Urothelium cell line (cell line): ENCODE data around the gene CDK6.
"Not testable (repeated sequence)": the region's sequence is repeated elsewhere in the genome, so short reads cannot be mapped to it uniquely, and the experiment has no call there.

Source experiments
- DNase-seq: peaks from one replicate; pipeline ENCODE4 v3.0.0; 2011; ENCODE audit warnings: low spot score, mixed read lengths
- FAIRE-seq: peaks from 2 replicates; lab custom pipeline; 2011; peaks lifted over from hg19 to GRCh38; lab: Jason Lieb, UNC

The CDK6 gene

DNA sequence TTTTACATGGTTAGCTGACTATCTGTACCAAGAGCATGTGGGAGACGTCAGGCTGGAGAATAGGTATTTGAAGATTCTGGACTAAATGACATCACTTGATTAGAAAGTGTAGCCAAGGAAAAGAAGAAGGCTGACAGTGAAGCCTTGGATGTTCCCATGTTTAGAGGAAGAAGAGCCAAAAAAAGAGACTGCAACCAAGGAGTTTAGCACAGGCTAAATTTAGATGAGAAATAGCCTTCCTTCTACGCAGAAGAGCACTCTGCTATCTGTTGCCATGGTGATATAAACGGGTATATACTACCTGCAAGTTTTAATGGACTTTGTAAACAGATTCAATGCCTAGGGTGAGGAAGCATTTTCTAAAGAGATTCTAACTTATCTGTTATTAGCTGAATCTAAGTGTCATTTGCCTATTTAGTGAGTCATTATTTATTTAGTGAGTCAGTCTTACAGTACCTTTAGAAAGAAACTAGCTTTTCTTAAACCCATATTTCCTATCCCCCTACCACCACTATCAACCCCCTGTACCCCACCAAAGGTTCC, 69.8 kb downstream of the CDK6 start:
- no peak for FAIRE-seq
- no peak for DNase-seq

DNA sequence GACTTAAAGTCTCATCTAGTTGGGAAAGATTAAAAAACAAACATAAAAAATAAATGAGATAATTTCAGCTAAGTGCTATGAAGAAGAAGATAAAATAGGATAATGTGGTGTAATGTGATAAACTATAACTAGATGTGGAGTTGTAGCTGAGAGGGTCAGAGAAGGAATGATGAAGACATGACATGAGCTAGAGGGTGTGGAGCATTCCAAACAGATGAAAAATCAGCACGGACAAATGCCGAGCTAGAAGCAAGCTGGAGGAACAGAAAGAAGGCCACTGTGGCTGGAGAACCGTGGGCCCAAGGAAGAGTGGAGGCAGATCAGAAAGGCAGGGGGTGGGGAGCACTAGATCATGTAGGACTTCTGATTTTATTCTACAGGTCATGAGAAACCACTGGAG, 70.6 kb downstream of the CDK6 start:
- DNase-seq = peak; percentile 64
- FAIRE-seq = peak; percentile 77

DNA sequence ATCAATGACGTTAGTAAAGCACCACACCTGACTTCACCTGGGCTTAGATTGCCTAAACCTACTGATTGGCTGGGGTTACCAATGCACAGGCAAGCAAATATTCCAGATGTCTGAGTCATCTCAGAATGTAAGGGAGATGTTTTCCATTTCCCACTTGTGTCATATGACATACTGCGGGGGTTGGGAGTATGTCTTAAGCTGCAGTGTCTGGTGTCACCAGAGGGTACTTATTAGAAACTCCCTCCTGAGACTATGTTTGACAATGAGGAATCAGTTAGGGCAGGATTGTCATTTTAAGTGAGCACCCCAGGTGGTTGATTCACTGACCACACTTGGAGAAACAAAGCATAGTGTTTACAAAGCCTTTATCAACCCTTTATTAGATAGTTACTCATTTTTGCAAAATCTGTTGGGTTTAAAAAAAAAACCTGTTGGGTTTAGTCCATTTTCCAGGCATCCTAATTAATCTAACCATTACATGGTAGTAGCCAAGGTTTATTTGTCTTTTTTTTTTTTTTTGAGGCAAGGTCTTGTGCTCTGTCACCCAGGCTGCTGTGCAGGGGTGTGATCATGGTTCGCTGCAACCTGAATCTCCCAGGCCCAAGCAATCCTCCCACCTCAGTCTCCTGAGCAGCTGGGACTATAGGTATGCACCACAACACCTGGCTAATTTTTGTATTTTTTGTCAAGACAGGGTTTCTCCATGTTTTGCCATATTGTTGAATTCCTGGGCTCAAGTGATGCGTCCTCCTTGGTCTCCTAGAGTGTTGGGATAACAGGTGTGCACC, 72.5 kb downstream of the CDK6 start:
- peak; percentile 88 for DNase-seq
- peak; percentile 91 for FAIRE-seq

DNA sequence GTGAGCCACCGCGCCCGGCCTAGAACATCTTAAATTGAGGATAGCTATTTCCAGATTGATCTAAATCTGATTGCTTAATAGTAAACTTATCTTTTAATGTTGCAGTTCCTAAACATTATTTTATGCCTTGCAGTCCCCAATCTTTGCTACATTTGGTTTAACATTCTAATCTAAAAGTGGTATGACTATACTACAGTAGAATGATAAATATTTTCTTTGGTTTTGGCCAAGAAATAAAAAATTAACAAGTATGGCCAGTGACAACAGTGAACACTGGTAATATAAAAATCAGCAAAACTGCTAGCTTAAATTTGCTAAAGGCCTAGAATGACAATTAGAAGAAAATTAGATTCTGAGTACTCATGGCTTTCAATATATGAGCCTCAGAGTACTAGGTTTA, 73.5 kb downstream of the CDK6 start:
- no peak for FAIRE-seq
- DNase-seq = no peak

DNA sequence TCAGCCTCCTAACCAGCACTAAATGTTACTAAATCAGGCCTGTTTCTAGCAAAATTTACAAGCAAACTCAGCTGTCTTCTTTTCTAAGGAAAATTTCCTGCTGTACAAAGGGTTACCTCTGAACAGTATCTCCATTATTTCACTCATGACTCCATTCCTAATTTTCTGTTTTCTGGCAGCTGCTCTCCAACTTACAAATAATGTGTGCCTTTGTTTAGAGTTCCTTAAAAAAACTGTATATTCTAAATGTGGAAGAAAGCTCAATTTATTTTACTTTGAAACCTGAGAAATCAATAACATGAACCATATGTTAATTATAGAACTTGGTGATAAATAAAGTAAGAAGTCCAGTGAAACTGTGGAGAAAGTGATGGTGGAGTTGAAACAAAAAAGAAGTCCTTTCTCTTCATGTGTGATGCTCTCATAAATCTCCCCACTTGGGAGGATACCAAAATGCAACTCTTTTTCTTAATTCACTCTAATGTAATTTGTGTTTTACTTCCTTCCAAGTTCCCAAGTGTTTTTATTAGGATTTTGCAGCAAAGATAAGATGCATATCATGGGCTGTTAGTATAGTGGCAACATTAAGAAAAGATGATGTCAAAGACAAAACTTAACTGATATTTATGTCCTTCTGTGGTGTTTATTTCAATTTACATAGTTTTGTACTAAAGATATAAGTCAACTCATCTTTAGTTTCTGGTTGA, 74.8 kb downstream of the CDK6 start:
- no peak for FAIRE-seq
- no peak for DNase-seq

DNA sequence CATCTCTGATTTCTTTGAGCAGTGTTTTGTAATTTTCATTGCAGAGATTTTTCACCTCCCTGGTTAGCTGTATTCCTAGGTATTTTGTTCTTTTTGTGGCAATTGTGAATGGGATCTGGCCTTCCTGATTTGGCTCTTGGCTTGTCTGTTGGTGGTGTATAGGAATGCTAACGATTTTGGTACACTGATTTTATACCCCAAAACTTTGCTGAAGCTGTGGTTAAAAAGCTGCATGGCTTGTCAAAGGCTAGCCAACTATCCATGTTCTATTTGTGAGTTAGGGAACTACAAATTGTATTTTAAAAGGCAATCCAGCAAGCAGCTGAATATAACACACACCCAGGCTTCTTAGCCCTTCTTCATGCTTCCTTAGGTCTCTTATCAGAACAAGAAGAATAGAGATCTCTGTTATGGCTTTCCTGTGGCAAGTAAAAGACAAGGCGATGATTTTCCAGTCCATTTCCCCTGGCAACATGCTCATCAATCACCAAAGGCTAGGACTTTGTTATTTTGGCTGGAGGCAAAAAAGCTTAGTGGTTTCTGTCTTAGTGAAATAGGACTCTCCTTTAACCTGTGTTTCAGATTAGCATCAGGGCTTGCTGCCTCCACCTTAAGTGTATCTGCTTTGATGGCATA, 77.5 kb downstream of the CDK6 start:
- DNase-seq = no peak
- no peak for FAIRE-seq

DNA sequence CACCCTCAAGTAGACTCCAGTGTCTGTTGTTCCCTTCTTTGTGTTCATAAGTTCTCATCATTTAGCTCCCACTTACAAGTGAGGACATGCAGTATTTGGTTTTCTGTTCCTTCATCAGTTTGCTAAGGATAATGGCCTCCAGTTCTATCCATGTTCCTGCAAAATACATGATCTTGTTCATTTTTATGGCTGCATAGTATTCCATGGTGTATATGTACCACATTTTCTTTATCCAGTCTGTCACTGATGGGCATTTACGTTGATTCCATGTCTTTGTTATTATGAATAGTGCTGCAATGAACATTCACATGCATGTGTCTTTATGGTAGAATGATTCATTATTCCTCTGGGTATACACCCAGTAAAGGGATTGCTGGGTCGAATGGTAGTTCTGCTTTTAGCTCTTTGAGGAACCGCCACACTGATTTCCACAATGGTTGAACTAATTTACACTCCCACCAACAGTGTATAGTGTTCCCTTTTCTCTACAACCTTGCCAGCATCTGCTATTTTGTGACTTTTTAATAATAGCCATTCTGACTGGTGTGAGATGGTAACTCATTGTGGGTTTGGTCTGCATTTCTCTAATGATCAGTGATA, 79.0 kb downstream of the CDK6 start:
- not testable (repeated sequence) for FAIRE-seq, DNase-seq

DNA sequence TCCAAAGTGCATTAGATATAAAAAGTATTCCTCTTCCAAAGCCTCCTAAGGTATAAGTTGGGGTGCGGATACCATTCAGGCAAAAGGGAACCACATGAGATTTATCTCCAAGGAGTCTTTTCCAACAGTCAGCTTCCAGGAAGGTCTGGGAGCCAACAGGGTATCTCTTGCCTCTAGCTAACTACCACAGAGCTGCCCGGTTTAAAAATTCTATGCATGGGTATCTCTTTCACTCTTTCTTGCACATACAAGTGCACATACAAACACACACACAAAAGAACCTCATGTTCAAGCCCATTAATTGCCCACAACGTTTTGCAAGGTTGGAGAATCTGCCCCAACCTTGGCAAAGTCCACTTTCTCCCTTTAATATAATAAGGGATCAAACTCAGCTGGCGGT, 80.7 kb downstream of the CDK6 start:
- FAIRE-seq (no peak), DNase-seq (no peak)

DNA sequence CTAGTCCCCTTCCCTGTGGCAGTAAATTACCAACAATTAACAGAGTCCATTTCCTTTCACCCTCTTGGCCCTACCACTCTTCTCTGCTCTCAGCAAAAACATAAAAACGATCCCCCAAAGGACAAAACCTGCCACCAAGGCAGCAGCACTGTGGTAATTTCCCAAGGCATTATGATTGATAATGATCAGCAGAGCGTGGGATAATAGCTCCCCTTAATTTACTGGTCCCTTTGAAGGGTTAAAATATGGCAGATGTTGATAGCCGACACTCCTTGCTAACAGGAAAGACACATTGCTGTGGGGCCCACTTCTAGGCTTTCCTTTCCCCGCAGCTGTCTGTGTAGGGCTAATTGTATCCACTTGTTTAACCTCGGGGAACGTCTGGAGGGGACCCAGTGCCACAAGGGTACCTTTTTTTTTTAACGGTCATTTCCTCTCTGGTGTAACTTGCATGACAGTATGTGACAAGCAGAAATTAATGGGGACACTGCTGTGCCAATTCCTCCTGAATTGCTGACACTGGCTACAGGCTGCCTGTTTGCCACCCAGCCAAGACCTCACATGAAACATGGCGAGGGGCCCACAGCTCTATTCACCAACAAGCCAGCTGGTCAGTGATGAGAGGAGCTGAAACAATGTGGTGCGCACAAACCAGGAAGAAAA, 81.3 kb downstream of the CDK6 start:
- FAIRE-seq = peak; percentile 44
- DNase-seq = no peak

DNA sequence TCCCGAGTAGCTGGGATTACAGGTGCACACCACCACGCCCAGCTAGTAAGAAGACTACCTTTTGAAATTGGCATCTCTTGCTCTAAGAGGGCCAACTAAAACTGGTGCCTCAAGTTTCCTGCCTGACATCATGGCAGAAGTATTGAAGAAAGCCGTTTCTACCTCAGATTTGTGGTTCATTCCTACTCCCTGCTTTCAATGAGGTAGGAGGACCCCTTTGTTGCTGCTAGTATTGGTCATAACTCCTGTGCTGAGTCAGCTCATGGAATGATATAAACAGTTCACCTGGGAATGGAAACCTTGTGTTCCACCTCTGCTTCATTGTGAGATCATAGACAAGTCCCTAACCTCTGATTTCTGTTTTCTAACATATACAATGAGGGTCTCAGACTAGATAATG, 82.8 kb downstream of the CDK6 start:
- no peak for FAIRE-seq
- DNase-seq = no peak

DNA sequence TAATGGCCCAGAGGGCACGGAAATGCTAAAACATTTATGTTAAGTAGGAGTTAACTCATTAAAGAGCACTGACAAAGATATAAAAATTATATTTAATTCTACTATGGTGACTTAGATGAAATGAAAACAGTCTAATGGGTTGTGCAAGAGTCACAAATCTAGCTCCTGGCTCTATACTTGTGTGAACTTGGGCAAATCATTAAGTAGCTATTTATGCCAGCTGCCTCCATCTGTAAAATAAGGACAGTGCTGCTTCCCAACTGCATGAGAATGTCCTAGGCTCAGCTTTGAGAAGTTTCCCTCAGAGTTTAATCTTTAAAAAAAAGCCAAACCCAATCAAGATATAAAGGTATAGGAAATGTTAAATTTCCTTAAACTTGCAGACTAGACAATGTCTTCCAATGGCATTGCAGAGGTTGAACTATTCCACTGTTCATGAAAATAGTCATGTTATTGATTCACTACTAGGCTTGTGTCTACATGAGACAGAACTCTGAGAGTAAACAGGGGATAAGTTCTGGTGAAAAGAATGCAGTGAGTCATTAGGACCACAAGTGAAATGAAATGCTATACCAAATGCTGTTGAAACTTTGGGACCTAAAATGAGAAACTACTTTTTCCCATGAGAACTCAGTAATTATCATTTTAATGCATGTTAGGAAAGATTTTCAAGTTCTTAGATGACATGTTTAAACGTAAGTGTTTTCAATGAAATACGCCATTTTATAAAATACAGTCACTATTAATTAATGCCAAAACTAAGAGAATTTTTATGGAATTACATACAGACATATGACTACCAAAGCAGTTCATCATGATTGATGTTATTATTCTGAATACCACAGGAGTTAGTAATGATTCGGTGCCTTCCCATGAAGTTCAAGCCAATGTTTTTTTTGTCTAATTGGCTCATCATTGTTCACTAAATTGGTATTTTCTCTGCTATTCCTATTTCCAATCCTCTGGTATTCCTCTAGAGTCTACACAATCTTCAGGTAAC, 84.2 kb downstream of the CDK6 start:
- FAIRE-seq = peak; percentile 63

DNA sequence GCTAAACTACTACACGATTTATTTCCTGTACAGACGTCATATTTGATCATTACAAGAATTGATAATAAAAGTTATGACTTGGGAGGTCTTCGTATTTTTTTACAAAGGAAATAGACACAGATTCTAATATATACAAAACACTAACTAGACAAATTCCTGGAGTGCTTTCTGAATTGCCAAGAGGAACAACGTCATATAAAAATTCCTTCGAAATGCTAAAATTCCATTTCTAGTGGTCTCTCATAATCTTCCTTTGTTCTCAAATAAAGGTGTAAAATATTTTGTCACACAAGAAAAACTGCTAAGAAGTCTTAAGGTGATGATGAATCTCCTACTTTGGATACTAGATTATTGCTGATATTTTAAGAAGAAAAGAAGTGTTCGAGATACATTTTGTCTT, 85.4 kb downstream of the CDK6 start:
- FAIRE-seq = no peak
- no peak for DNase-seq

More for the DNA sequence above, 84.2 kb downstream of the CDK6 start:
- DNase-seq = peak; percentile 69

DNA sequence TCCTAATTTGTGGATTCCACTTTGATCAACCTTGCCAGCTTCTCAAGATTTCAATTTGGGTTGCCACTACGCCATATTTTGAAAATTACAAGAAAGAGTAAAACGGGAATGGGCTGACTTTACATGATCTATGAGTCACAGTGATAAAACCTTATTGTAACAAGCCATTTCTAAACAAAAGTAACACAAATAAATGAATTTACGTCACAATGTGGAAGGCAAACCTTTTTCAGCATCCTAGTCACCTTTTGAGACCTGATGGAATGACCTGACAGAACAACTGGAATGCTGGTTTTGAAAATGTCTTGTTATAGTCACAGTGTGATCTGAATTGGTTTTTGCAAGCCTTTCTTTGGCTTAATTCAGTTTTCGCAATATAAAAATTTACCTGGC, 85.9 kb downstream of the CDK6 start:
- no peak for DNase-seq
- no peak for FAIRE-seq

DNA sequence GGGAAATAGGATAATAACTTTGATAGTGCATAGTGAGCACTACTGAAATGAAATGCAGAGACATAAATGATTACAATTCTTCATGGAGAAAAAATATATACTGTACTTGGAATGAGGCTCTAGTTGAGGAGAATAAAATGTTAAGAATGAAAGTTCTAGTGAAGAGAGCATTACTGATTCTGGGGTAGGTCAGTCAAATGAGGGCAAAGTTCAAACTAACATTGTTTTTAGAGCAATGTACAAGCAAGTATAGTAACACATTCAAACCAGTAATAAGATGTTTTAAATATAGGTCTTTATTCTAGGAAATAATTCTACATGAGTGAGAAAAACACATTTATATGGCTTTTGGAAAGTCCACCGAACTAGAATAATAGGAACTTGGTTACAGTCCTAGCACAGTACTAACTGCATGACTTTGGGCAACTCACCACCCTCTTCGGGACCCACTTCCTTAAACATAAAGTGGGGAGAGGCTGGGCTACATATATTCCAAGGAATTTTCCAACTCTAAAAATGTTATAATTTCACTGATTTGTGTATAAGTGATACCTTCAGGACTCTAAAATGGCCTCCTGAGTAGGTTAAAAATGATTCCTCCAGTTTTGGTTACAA, 86.4 kb downstream of the CDK6 start:
- no peak for DNase-seq

DNA sequence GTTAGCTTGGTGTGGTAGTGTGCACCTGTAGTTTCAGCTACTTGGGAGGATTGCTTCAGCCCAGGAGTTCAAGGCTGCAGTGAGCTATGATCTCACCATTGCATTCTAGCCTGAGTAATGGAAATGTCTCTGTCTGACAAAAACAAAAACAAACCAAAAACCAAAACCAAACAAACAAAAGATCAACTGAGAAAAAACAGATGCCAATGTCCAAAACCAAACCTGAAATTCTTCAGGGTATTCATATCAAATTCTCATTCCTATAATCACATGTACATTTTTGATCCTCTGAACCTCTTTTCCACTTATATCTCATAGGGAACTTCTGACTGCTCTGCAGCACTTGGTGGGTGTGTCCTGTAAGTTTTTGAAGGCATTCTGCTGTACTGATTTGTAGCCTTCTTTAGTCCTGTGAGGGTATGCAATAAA, 87.0 kb downstream of the CDK6 start:
- no peak for DNase-seq
- no peak for FAIRE-seq

More for the DNA sequence above, 86.4 kb downstream of the CDK6 start:
- FAIRE-seq = no peak

DNA sequence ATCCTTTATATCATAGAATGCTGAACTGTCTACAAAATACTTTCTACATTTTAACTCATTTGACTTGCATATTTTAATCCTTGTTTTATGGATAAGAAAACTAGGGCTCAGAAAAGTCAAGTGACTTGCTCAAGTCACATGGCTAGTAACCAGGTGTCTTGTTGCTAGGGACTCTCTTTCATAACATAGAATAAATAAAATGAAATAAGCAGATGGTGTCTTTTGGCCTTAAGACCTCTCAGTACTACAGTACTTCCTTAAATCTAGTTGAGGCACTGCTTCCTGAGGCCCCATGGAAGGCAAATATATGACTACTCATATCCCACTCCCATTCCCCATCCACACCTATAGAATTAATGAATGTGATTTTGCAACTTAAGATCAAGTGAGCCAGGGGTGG, 87.9 kb downstream of the CDK6 start:
- FAIRE-seq = no peak
- no peak for DNase-seq

DNA sequence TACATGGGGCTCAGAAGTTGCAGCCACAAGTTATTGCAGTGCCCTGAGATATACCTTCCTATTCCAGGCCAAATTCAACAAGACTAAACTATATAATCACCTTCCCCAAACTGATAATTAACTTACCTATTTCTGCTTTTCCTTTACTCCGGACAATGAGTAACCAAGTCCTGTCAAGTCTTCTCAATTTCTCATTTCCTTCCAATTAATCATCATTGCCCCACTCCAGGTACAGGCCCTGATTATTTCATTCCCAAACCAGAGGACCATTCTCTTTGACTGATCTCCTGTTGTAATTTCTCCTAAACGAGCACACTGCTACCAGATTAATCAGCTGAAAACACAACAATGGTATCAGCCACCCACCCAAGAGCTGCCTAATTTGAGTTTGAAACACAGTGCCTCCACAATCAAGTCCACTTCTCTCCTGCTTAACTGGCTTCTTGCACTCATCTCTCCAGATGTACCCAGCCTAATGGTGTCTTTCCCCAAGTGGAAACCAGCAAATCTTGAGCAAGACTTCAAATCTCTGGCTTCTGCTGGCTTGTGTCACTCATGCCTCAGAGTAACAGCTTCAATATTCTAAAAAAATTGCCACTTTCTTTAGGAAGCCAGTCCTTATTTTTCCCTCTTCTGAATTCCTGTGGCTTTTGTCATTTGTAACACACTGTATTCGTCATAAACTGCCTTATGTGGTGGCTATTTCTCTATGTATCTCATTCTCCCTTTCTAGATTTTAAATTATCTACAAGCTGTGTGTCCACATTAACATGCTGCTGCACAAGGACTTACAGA, 89.1 kb downstream of the CDK6 start:
- FAIRE-seq (no peak), DNase-seq (no peak)

DNA sequence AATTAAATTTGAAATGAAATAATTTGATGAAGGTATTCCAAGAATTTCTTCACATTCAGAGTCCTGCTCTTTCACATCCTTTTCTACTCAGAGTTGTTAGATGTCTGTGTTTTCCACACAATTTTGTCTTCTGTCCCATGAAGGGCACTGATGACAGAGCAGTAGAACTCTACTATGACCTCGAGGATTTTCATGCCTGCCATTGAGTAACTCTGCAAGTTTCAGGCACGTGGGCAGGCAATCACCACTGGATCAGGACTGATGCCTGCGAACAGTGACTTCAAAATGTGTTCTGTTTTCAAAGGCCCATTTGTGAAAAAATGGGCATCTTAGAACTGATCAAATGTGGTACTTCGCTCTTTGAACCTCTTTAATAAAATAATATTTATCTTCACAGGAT, 91.1 kb downstream of the CDK6 start:
- DNase-seq (no peak), FAIRE-seq (no peak)
